GM19468 (cell line): ENCODE data around the gene SIX4.

Experiments
- ATAC-seq: cut with Tn5 transposase; IDR thresholded peaks from one replicate; pipeline ENCODE4 v1.9.1; 2021; ENCODE audit warnings: mild to moderate bottlenecking, moderate library complexity, moderate number of reproducible peaks; ENCODE audit not compliant: unreplicated experiment; ENCODE audit errors: extremely low read depth

The SIX4 gene

DNA sequence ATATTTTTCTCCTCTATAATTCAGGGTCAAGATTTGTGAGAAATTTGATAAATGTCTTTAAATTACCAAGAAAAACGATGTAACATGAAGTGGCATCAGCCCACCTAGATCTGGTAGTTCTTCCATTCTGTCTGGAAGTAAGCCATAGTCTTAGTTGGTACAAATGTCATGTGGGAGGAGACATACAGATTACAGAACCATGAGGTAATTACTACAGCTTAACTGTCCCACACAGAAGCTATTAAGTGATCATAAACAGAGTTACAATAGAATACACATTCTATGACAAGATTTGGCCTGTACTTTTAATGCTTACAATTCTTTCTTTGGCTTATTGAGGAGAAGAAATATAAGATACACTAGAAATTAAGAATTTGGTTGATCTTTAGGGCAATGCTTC is 61.2 kb downstream of the SIX4 start:
- no peak for ATAC-seq

DNA sequence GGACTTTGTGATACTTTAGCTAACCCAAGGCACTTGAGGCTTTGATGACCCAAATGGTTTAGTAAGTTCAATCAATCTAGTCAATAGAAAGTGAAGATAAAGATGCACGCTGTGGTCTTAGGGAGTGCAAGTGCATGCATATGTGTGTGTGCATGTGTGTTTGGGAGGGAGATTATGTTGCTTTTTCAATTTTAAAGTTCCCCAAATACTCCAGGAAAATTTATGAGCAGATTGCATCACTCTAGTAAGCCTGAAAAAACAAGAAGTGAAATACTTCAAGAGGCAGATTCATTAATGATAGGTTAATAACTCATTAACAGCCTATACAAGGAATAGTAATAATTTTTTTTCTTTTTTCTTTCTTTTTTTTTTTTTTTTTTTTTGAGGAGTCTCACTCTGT is 62.4 kb downstream of the SIX4 start:
- ATAC-seq: no peak
